ENCODE measurements around the gene HOXB4.

GRCh38 chr17:48539177-48539576, 39.0 kb downstream of the HOXB4 start:
- TF ChIP-seq, protein P1, sequence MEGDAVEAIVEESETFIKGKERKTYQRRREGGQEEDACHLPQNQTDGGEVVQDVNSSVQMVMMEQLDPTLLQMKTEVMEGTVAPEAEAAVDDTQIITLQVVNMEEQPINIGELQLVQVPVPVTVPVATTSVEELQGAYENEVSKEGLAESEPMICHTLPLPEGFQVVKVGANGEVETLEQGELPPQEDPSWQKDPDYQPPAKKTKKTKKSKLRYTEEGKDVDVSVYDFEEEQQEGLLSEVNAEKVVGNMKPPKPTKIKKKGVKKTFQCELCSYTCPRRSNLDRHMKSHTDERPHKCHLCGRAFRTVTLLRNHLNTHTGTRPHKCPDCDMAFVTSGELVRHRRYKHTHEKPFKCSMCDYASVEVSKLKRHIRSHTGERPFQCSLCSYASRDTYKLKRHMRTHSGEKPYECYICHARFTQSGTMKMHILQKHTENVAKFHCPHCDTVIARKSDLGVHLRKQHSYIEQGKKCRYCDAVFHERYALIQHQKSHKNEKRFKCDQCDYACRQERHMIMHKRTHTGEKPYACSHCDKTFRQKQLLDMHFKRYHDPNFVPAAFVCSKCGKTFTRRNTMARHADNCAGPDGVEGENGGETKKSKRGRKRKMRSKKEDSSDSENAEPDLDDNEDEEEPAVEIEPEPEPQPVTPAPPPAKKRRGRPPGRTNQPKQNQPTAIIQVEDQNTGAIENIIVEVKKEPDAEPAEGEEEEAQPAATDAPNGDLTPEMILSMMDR (conservative IDR thresholded peaks at IDR 0.05; ENCODE audit: low read length) = no peak
- TF ChIP-seq EZH2phosphoT487 (IDR thresholded peaks at IDR 0.05; ENCODE audit: borderline replicate concordance, low read depth, low read length) = no peak

Data from OCI-LY7 (cell line).